ENCODE data around the gene MOB3B.

MOB3B gene

DNA sequence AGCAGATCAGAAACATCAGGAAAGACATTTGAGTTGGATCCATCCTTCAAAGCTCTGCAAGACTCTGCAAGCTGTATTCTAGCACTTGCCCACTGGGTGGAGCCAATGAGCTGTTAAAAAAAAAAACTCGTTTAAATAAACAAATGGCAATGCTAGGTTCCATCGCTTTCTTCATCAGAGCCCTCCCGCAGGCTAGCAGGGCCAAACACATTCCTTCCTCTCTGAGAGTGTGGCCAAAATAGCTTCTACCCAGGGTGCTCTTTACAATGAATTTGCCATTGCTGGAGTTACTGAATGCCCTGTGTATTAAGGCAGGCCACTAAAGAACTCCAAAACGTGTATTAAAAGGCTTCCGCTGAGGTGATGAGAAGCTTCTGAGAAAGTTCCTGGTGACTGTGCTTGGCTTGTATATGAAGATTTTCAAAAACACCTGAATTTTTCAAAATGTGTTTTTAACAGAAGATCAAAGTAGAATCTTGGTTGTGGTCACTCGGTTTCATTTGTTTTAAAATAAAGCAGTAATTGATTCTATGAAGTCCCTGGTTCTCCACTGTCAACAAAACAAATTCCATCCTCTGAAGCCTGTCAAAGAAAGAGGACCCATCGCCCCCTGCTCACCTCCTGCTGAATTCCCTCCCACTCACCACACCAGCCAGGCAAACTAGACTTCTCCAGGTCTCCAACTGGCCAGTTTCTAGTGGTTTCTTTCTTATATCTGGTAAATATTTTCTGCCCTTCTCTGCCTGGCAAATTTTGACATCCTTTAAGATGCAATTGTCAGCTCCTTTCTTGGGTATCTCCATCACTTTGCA is 196.2 kb downstream of the MOB3B start:
- no peak for DNase-seq

DNA sequence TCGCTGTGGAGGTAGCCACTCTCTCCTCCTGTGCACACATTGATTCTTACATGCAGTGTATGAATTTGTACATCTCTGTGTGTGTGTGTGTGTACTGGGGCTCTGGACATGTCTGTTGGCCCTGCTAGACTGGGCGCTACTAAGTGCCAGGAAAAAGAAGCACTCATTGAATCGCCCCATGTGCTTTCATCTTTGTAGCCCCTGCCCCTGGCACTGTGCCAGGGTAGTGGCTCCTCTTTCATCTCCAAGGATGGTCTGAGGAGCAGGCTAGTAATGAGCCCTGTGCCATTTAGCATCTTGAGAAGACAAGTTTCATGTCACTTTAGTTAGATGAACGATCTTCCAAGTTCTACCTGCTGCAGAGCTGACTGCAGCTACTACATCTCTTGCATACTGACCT is 198.2 kb downstream of the MOB3B start:
- no peak for DNase-seq

DNA sequence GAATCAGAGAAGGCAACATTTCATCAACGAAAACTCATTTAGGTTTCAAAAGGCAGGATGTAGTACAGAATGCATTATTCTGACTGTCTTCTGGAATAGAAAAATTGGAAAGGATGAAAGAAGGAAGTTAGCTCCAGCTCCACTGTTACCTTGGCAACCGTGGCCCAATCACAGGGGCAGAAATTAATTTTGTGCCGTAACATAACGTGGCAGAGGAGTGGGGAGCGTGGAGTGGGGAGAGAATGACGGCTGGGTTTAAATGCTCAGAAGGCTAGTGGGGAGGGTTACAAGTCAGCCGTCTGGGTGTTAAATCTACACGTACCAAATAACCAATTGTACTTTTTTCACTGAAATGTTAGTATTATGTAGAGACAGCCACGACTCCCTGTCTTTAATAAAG is 200.3 kb downstream of the MOB3B start:
- DNase-seq, result no peak

DNA sequence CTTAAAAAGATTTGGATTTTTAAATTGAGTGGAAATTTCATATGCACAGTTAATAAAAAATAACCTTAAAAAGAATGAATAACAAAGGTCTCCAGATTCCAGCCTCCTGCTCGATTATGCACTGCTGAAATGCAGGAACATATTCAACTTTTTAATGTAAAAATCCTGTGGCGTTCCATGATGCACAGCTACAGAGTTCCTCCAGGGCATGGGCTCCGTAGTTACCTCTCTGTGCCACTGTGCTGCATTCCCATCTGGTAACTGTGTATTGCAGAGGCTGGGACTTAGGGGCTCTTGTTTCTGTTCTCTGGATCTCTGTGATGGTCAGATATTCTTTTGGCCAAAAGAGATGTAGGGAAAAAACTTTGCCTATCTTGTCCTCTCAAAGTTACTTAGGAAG is 201.1 kb downstream of the MOB3B start:
- DNase-seq, result no peak

DNA sequence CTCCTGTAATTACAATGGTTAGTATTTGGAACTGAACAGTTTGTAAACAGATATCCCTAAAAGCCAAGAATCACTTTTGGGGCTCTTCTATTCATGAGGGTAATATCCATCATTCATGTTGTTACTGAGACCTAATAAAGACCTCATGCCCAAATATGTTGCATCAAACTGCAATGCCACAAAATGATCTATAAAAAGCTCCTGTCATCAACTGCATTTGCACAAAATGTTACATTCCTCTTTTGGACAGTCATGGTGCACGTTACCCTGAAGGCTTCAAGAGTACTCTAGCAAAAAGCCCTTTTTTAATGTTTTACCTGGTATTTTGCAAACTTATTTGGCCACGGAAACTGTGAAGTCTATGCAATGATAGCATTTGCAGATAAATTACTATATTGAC is 218.4 kb downstream of the MOB3B start:
- DNase-seq, result no peak

- DNase-seq, result no peak
Observed at GRCh38 chr9:27310582-27310981, 219.0 kb downstream of the MOB3B start.

DNA sequence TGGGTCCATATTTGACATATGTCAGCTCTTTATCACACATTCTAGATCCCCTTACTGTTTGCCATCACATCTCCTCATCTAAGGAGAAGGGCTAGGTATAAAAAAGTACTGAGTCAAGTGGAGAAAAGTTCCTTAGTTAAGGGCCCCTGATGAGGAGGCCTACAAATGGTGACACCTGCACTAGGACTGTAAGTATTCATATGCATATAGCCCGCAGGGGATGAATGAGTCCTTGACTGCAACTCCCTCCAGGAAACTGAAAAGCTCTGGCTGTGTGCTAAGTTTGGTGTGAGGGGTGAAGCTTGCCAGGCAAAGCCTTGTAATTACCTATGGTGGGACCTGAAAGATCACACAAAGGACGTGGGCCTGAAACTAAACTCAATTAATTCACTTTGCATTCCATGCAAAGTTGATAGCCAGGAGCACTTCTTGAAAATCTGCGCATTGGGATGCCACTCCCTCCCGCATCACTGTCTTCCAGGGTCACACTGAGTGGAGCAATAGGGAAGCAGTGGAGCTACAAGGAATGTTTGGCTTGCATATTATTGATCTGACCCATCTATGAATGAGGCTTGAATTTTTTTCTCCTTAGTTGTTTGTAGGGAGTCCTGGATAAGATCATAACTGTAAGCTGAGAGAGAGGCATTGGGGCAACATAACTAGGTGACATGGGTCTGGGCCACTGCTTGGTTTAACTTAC is 220.8 kb downstream of the MOB3B start:
- DNase-seq, result no peak

DNA sequence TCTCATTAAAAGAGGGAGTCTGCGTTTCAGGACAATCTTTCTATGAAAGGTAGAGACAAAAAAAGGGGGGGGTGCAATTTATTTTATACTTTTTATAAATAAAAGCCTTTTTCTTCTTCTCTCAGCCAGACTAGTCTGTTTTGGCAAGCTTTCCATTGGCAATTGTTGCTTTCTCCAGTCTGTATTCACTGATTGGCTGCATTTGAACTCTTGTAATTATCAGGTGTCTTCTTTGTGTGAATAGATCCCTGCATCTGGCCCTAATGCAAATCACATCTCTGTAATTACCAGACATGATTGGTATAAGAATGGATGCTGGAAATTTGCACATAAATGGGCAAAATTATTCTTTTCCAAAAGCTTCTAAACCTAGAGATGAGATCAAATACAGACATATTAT is 225.1 kb downstream of the MOB3B start:
- no peak for DNase-seq

GRCh38 chr9:27303219-27303618 is 226.4 kb downstream of the MOB3B start:
- DNase-seq, result no peak

DNA sequence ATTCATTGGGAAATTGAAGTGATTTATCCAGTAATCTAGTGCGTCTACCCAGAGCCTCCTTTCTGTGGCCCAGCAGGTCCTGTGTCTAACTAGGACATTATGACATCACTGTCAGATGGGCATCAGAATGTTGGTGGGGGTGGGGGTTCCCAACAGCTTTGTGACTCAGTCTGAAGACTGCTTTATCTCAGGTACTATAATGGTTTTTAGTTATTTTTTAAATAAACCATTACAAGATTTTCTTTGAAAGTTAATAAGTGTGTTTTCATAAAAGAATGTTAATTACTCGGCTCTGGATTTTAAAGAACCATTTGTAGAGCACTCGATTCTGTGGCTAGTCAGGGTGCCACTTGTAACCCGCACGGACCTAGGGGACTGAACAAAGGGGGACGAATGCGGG is 232.6 kb downstream of the MOB3B start, which contains the start of gene EQTN:
TSS of gene EQTN (minus strand) at position 101 of the 400 bp plus-strand sequence. CDS start at position 6, 95 bp downstream.
- DNase-seq, result no peak

- no peak for DNase-seq
Observed at GRCh38 chr9:27293996-27294395, 235.6 kb downstream of the MOB3B start.

DNA sequence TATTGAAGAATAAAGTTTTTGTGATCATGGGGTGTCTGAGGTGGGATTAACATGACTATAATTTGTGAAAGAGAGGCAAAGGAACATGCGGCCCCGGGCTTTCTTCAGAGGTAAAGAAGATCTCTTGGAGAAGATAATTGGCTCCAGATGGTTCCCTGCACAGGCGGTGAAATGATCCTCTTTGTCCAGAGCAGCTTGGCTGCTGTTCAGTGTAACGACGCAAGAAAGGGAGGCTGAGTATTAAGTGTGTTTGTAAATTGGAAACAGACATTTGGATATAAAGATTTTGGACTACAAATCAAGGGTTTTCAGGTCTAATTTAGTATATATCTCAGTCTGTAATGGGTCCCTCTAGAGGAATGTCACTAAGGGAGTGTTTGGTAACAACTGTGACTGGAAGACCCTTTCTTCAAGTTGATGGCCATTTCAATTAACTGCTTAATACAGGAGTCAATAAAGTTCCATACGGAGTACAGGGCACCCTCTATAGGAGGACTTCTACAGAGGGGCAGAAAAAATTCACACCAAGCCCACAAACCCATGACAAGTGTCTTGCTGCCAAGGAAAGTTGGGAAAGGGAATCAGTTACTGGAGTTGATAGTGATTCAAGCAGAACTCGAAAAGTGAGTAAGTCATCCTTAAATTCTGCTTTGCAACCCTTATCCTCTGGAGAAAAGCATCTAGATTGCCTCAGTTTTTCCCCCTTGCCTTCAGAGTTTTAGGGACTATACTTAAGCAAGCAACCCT is 236.8 kb downstream of the MOB3B start:
- DNase-seq, result no peak

DNA sequence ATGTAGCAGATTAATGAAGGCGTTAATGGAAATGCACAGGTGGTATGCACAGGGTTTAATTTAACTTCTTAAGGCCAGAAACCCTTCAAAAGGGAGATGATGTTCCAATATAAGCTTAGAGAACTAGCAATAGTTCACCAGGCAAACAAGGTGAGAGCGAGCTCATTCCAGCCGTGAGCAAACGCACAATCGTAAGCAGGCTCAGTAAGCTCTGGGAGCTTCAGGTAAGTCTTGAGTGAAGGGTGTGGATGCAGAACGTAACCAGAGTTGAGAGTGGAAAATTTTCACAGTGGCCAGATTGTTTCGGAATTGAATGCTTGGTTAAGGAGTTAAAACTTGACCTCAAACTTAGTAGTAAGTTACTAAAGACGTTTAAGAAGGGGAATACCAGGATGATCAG is 238.3 kb downstream of the MOB3B start:
- no peak for DNase-seq

DNA sequence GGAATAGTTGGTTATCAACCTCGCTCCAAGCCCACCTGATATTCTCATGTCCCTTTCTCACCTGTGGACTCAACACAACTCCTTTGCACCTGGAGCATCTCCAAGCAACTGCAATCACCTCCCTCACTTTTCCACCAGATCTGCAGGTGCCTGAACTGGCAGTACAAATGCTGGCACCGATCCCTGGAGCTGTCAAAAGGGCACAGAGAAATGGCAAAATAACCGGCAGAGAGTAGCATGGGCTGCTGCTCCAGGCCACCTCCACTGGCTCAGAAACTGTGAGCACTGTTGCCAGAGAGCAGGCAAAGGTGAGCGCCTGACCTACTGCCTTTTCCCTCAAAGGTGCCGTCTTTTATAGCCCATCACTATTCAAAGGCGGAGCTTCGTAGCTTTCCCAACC is 247.3 kb downstream of the MOB3B start:
- no peak for DNase-seq

DNA sequence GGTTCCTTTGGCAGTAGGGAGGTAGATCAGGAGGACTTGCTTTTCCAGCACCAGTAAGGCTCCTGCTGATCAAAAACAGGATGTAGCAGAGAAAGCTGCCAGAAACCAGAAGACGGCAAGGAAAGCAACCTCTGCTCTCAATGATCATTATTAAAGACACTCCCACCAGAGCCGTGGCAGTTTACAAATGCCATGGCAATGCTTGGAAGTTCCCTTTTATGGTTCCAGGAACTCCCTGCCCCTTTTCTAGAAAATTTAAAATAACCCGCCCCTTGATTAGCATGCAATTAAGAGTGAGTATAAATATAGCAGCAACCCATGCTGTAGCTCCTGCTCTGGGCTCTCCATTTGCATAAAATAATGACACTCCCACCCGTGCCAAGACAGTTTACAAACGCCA is 248.8 kb downstream of the MOB3B start:
- no peak for DNase-seq

DNA sequence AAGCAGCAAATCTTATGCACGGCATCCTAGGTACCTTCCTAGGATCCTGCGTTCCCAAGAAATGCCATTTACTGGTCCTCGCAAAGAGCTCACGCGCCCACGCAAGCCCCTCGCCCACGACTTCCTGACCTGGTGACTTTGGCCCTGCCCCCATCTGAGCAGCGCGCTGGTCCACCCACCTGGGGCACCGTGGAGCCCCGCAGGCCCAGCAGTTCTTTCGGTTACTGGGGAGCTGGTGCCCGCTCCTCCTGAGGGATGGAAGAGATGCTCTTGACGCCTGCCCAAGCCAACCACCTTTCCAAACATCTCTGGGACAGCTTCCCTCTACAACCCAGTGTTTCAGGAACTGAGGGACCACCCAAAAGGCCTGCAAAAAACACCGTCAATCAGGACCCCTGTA is 249.4 kb downstream of the MOB3B start:
- no peak for DNase-seq

GRCh38 chr9:27279611-27280010 is 250.0 kb downstream of the MOB3B start:
- DNase-seq, result no peak

DNA sequence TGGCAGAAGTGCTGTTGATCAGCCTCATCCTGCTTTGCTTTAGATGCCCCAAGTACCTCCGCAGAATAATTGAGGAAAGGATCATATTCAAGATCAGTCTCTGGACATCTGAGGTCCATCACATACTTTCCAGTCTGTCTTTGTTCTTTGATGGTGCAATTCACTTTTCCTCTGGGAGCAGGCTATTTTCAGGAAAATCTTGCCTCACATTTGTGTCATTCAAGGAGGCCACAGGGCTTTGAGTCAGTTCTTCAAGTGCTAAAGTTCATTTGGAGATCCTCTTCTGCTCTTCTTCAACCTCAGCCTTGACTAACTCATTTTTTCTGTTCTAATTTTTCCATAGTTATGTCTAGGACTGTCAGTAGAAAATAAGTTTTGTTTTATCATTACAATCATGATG is 251.2 kb downstream of the MOB3B start:
- no peak for DNase-seq

GRCh38 chr9:27276193-27277030 is 253.2 kb downstream of the MOB3B start:
- DNase-seq, result no peak

Data from NCI-H1417 treated with DMSO at 0.1 percent for 48 hours (cell line).